ENCODE results near the gene SYNE1.
"Not testable (repeated sequence)": the region's sequence is repeated elsewhere in the genome, so short reads cannot be mapped to it uniquely, and the experiment has no call there.

The SYNE1 gene

DNA sequence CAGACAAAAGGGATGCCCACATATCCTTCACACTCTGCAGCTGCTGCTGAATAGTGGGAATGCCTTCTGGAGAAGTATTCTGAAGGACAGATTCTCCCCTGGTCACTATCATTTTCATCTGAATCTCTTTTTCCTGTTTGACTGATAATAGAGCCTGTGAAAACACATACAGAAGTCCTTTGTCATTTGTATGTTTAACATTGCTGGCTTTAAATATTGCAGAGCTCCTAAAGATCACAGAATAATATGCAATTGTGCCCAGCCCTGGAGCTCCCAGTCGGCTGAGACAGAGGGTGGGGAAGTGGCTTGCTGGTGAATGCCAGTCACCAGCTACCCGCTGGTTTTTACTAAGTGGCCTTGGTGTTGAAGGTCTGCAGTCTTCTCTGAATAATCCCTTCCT lies 272.3 kb downstream of the SYNE1 start:
- no peak for DNase-seq

DNA sequence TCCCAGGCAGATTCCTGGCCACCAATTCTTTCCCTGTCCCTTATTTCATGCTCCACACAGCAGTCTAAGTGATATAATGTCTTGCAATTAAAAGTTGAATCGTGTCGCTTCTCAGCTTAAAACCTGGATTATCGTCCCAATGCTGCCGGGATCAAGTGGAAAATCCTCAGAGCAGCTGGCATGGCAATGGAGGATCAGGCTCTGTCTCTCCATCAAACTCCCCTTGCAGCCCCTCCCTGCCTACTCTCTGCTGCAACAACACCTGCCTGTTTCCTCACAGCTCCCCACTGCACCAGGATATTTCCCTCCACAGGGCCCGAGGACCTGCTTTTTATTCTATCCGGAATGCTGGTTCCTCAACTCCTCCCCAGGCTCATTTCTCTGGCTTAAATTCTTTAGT lies 277.1 kb downstream of the SYNE1 start:
- no peak for DNase-seq

DNA sequence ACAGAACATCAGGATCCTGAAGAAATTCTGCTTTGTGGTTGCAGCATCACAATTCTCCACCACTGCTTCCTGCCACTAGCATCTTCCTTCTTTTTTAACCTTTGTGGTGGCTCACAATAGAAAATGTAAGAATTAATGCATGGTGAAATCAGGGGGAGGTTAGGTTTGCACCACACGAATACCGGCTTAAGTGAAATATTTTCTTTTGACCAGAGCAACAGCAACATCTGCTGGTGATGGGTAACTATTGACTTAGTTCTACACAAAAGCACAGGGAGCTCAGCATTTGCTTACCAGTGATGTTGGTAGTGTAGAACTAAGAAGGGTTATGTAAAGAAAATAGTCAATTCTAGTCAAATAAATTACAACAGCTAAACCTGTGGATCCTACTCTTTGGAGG lies 280.5 kb downstream of the SYNE1 start:
- no peak for DNase-seq

DNA sequence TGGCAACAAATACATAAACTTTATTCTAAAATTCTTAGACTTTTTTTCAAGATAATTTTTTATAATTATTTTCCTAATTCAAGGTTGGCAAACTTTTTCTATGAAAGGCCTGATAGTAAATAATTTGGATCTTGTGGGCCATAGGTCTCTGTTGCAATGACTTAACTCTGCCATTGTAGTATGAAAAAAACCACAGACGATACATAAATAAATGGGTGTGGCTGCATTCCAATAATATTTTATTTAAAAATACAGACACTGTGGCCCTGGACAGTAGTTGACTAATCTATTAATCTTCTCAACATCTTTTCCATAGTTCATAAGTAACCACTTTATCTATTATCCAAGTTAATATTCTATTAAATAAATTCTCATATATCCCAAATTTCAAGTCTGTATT lies 281.1 kb downstream of the SYNE1 start:
- no peak for DNase-seq

DNA sequence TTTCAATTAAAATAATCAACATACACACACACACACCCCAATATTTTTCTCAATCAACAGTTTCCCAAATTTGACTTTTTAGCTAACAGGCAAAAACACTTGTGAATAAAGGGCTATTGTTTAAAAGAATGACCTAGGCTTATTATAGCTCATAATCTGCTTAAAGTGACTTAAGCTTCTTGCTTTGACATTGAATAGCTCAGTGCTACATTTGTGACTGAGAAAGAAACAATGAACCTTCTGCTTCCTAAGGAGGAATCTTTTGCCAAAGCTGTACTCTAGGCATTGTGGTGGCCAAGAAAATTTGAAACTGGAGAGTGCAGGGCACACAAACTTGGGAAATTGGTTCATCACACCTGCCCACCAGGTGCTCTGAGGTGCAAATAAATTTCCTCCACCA lies 282.0 kb downstream of the SYNE1 start:
- DNase-seq: no peak

DNA sequence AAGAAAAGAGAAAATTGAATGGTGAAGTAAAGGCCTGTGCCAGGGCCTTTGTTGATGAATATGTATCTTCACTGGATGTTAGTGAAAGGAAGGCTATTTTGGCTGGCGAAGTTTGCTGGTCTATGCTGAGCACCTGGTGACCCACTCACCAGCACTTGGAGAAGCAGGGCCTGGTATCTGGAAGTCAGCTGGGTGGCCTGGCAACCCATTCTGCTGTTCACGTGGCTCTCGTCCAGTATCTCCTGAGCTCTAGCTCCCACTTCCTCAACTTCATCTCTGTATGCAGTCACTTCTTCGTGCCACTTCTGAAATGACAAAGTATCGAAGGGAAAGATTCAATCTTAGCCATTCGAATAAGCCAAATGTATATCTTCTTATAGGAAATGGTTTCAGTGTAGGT lies 283.7 kb downstream of the SYNE1 start:
- no peak for DNase-seq

DNA sequence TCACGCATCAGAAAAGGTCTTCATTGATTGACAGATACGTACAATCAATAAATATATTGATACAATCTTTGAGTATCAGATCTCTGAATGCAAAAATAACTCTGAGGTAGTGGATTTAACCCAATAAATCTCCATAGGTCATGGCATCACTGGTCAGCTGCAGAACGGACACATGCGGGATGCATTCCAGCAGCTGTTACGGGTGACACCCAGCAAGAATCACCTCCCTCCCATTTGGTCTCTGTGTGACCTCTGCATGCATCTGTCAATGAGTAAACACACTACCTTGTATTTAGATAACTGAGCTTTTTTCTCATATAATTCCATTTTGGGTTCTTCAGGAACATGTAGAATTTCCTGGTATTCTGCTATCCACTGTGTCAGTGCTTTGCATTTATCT lies 285.4 kb downstream of the SYNE1 start:
- no peak for DNase-seq

DNA sequence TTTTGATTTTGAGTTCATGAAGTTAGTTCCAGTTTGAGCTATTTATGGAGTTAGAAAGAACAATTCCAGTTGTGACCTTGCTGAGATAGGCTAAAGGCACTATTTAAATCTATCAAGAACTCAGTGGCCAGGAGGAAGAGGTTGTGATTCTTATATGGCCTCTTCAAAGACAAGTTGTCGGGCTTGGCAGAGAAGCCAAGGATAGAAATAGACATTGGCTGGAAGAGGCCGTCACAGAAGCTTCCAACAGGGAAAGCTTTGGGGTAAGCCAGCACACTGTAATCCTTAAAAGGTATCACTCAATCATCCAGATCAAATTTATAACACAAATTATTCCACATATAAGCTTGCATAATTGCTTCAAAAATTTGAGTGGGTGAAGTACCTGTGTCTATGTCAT lies 286.1 kb downstream of the SYNE1 start:
- no peak for DNase-seq

DNA sequence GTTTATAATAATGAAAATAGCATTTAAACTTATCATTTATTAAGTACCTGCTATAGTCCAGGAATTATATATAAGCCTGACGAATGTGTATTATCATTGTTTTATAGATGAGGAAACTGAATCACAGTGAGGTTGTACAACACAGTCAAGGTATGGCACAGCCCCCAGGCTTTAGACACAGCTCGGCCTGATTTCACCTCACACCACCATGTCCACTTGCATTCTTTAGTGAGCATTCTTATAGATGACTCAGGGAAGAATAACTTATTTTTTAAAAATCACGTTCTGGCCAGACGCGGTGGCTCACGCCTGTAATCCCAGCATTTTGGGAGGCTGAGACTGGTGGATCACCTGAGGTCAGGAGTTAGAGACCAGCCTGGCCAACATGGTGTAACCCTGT lies 289.0 kb downstream of the SYNE1 start:
- DNase-seq: no peak

DNA sequence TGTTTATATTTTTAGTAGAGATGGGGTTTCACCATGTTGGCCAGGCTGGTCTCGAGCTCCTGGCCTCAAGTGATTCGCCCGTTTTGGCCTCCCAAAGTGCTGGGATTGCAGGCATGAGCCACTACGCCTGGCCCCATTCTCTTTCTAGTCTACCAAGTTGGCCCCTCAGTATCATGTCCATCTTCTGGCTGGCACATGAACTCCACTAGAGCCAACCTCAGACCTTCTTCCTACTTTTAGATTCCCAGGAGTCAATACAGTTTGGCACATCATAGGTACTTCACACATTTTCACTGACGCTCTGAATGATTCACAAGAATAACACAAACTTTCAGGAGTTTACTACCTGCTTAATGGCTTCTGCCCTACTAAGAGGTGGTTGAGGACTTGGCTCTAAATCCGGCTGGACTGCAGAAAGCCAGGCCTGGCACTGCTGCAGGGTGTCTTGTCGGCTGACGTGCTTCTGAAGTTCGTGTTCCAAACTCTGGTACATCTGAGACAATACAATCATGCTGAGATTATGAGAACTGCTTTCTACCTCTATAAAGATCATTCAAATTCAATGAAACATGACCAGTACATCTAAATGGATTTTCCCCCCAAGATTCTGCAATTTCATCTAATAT lies 293.3 kb downstream of the SYNE1 start:
- DNase-seq: no peak

DNA sequence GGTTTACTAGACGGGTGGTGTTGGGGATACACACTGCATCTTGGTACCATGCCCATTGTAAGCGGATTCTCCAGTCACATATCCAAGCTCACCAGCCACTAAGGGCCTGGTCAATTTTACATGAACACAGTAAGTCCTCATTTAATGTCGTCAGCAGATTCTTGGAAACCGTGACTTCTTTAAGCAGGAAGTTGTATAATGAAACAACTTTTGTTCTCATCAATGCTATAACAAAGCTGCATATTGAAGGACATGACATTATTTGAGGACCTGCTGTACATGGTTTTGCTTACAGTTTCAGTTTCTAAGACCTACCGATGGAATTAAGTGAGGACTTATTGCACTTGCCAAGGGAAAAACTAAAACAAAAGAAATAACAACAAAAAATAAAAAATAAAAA lies 295.6 kb downstream of the SYNE1 start:
- no peak for DNase-seq

DNA sequence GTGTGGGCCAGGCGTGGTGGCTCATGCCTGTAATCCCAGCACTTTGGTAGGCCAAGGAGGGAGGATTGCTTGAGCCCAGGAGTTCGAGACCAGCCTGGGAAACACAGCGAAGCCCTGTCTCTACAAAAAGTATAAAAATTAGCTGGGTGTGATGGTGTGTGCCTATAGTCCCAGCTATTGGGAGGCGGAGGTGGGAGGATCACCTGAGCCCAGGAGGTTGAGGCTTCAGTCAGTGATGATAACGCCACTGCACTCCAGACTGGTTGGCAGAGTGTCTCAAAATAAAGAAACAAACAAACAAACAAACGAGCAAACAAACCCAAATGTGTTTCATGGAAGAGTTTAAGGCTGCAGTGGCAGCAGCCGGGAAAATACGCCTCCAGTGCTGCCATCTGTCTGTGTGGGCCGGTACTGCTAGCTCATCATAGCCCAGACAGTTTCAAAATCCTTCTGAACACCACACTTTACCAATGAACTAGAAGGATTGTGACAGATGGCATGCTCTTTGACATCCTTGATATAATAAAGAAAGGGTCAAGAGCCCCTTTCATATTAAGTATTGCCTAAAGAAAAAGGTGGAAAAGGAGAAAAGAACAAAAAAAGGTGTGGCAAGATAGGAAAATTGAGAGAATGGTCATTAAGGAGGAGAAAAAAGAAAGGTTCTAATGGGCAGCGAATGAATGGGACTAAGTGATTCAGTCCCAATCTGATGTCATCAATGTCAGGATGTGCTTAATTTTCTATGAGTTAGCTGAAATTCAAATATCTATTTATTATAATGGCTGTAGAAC lies 298.6 kb downstream of the SYNE1 start:
- peak; percentile 22 for DNase-seq

DNA sequence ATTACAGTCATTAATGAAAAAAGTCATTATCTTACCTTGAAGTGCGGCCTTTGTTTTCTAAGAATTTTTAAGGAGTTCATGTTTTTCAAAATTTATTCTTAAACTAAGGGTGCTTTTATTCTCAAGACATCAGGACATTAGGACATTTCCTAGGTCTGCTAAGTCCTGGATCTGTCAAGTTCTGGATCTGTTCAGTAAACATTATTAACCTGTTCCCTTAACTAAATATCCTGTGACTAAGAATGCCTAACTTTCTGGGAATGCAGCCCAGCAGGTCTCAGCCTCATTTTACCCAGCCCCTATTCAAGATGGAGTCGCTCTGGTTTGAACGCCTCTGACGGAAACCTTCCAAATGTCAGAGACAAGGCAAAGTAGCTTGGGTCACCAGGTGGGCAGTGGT lies 302.6 kb downstream of the SYNE1 start:
- DNase-seq: no peak

DNA sequence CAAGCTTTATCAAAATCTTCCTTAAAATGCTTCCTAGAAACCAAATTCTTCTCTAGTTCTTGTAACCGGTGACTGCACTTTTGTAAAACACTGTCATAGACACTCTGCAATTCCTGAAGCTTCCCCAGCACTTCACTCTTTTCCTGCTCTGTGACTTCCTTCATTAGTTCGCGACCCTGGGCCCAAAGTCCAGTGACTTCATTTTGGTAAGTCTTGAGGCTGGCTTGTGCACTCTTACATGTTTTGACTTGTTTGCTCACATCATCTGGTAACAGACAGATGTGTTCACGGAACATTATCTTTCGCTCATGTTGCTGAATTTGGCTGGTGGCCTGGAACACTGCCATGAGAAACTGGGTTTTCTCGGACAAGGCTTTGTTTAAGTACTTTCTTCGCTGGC lies 306.2 kb downstream of the SYNE1 start:
- no peak for DNase-seq

DNA sequence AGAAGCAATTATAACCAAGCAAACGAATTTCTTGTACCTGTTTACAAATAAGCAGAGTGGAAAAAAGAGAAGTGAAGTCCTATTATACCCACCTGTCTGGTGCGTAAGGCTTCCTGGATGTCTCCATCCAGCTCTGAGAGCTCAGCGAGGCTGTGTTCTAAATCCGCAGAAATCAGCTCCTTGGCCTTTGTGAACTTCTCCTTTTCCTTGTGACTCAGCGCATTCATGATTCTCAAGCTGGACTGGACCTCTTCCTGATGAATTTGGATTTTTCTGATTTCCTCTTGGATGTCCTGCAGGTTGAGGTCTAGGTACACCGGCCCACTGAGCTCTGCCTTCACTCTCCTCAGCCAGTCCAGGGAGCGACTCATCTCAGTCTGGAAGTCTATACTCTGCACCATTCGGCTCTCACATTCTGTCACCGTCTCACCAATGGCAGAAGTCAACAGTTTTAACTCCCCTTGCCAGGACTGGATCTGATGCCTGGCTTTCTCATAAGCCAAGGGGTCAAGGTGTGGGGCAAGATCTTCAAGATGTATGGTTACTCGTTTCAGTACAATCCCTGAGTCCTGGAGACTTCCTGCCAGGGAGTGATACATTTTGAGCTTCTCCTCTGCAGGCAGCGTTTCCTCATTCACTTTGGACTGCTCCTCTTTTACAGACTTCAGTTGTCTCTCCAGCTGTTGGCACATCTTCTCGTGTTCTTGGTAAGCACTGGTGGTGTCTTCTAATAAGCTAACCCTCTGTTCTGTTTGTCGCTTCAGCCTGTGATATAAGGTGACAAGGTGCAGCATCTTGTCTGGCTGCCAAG lies 307.3 kb downstream of the SYNE1 start:
- DNase-seq: no peak

DNA sequence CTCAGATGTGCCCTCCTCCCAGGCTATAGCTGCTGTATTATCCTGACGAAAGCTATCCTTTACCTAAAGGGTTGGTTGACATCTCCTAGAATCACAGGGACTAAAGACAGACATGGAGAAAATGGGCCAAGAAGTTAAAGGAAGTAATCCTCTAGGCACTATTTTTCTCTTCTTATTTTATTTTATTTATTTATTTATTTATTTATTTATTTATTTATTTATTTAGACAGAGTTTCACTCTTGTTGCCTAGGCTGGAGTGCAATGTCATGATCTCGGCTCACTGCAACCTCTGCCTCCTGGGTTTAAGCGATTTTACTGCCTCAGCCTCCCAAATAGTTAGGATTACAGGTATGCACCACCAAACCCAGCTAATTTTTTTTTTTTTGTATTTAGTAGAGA lies 309.0 kb downstream of the SYNE1 start:
- DNase-seq: not testable (repeated sequence)

DNA sequence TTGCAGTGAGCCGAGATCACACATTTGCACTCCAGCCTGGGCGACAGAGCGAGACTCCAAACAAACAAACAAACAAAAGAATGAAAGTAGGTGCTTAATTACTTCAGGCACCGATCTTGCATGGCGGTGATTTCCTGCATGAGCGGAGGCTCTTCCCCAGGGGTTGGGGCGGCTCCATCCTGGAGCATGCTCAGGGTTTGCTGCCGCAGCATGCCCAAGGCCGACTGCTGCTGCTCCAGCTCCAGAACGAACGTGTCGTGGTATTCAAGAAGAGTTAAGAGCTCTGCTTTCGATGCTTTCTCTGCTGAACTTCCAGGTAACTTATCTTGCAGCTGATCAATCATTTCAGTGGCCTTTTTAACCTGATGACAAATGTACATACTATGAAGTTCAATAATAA lies 313.8 kb downstream of the SYNE1 start:
- DNase-seq: no peak

DNA sequence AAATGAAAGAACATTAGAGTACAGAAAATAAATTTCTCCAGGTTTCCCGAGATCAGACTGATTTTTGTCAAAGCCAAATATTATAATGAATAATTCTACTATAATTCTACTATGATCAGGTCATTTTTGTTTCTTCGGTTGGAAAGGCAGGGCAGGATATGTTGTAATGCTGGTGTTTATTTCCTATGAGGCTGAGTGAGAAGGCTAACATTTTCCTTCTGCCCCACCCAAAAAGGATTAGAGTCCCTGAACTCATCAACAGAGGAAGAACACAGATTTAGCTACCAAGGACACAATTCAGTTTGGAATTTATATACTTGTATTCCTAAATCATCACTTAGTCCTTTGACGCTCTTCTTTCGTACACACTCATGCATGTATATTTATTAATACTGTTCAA lies 318.9 kb downstream of the SYNE1 start:
- no peak for DNase-seq

DNA sequence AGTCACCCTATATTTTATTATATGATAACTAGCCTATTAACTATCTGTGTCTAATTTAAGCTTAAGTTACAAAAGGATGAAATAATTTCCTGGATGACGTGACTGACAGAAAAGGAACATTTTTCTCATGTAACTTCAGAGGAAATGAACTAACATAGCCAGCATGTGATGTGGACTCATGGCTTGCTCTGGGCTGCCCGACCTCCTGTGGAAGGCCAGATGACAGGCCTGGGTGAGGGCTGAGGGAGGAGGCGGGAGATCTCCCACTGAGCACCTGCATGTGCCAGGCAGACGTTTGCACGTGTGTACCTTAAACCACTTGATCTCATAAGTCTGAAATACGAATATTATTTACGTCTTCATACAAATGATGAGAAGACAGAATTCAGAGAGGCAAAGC lies 321.1 kb downstream of the SYNE1 start:
- DNase-seq: no peak

DNA sequence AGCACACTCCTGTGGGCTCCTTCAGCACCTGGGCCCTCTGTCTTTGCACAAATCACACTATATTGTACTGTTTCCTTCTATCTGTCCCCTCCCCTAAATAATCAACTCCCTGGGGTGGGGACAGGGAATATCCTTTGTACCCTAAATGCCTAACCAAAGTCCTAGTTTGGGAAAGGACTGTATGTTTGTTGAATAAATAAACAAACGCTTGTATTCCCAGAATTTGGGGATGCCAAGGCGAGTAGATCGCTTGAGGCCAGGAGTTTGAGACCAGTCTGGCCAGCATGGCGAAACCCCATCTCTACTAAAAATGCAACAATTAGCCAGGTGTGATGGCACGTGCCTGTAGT lies 322.7 kb downstream of the SYNE1 start:
- DNase-seq: no peak

DNA sequence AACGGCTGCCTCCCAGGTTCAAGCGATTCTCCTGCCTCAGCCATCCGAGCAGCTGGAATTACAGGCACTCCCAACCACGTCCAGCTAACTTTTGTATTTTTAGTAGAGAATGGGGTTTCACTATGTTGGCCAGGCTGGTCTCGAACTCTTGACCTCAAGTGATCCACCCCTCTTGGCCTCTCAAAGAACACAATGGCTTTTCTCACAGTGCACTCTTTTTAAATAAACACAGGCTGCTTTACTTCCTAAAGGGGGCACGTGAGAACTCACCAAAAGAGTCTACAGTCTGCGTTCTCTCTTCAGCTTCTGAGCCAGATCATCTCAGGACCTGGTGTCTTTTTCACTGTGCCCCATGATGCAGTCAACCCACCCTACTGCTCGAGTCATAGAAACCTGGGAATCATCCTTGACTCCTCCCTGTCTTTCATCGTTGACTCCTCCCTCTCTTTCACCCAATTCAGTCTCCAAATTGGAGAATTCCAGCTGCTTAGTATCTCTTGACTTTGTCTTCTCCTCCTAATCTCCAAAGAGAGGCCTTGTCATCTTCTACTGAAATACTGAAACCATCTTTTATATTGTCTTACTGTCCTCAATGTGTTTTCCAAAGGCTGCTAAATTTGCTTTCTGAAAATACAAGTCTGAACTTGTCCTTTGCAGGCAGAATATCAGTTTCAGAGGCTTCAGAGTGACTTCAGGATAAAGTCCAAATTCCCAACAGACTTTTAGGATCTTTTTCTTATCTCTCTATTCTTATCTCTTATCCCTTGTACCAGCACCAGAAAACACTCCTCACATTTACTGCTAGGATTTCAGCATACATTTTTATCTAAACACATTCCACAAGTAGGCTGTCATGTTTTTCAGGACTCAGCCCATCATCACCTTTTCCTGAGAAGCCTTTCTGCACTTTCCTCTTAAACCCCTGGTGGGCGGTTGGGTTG lies 323.4 kb downstream of the SYNE1 start:
- DNase-seq: no peak

DNA sequence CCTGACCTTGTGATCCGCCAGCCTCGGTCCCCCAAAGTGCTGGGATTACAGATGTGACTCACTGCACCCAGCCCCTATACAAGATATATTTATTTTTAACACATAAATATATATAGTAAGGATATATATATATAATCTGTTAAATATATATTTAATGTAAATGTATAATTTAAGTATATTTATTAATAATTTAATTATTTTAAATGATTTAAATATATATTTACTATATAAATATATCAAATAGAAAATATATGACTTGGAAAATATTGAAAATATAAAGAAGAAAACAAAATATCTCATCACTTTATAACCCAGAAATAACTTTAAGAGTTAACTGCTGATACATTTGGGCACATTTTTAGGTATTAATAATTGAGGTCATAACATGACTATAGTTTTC lies 324.7 kb downstream of the SYNE1 start:
- DNase-seq: no peak

DNA sequence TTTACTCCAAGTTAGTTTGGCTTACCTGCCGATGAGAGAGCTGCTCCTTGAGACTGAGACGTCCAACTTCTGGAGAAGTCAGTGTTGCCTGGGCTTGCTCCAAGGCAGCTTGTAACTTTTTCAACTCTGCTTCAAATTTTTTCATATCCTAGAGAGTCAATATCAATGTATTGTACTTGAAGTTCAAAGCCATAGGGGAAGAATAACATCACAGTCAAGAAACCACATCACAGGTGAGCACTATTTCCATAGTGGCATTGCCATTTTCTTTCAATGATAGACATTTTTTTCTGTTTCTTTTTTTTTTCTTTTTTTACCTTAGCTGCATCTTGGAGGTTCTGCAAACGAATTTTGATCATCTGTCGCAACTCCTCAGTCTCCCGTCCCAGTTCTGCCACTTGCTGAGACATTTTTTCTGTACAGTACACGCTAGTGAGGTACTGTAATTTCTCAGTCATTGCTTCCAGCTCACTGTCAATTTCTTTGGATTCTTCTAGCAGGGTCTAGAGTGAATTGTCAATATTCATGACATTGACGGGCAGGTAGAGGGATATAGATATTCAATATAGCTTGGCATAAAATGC lies 326.7 kb downstream of the SYNE1 start:
- no peak for DNase-seq

All from CD4-positive, alpha-beta T cell treated with Interferon gamma for 1 hour (primary cell).